ENCODE data around the gene ASB3. TPM values are rescaled to one million over a fixed set of nuclear protein-coding genes. Genes with fewer than 3 reads are reported as not detected.
A peak's percentile ranks its signal among the peaks of the same experiment; 100 is the strongest.
"Not testable (repeated sequence)": the region's sequence is repeated elsewhere in the genome, so short reads cannot be mapped to it uniquely, and the experiment has no call there.

The ASB3 gene
- polyA plus RNA-seq, 1 donor, result 11.7 TPM

DNA sequence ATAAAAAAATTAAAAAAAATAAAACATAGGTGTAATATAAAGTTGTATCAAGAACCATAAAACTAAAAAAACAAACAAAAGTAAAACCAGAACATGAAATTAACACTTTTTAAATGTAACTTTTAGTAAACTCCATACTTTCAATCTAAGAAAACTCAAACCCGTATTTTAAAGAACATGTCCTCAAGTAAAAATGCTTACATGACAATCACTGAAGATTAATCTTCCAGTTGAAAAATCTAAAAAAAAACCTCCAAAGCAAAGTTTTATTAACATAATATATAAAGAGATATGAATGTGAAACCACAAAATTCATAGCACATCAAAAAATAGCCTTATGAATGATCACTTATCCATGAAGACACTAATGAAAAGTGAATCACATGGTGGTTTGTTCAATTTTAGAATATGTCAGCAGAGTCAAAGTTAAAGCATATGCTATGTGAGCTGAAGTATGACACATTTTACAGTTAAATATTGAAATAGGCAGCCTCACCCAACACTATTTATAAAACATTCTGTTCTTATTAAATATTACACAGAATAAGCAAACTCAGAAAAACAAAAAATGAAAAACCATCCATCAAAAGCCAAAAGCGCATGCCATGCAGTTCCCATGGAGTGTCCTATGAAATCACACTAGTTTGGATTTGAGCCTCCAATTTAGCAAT is 42.2 kb downstream of the ASB3 start:
- Histone ChIP-seq H3K4me3 (ENCODE audit: low read length) (no peak overlapping the region), H3K27ac (ENCODE audit: low read length) (no peak overlapping the region), H3K4me1 (ENCODE audit: control insufficient read depth, insufficient read depth, low read length) (no peaks in the 10 kb centered on the region), H3K9me3 (ENCODE audit: control insufficient read depth, low read depth, low read length) (no peaks in the 10 kb centered on the region), H3K36me3 (ENCODE audit: control insufficient read depth, insufficient read depth, low read length) (peaks cover 10% of the 10 kb centered on the region), H3K27me3 (ENCODE audit: control insufficient read depth, insufficient read depth, low read length) (no peaks in the 10 kb centered on the region)
- DNase-seq, result no peak
- WGBS (ENCODE audit: insufficient coverage, low lambda C conversion rate), result 100% methylated on average over 1 of the region's 2 CpGs

DNA sequence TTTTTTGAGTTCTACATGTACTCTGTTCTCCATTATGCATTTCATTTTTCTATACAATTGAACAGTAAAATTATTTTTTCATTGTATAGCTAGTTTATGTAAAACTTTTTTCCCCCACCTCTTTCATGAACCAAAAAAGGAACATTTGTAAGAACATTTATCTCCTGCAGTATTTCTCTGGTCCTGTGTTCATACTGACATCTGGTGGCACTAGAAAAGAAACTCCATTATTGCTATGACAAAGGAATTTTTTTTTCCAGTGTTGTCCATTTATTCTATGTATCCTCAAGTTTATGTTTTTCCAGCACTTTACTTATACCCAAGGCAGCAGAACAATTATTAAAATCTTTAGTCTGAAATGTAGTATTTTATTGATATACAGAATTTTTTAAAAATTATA is 46.6 kb downstream of the ASB3 start:
- Histone ChIP-seq H3K4me3 (ENCODE audit: low read length) (no peak overlapping the region), H3K36me3 (ENCODE audit: control insufficient read depth, insufficient read depth, low read length) (peaks cover 8% of the 10 kb centered on the region), H3K27me3 (ENCODE audit: control insufficient read depth, insufficient read depth, low read length) (no peaks in the 10 kb centered on the region), H3K27ac (ENCODE audit: low read length) (no peak overlapping the region), H3K9me3 (ENCODE audit: control insufficient read depth, low read depth, low read length) (no peaks in the 10 kb centered on the region), H3K4me1 (ENCODE audit: control insufficient read depth, insufficient read depth, low read length) (no peaks in the 10 kb centered on the region)
- no peak for DNase-seq

DNA sequence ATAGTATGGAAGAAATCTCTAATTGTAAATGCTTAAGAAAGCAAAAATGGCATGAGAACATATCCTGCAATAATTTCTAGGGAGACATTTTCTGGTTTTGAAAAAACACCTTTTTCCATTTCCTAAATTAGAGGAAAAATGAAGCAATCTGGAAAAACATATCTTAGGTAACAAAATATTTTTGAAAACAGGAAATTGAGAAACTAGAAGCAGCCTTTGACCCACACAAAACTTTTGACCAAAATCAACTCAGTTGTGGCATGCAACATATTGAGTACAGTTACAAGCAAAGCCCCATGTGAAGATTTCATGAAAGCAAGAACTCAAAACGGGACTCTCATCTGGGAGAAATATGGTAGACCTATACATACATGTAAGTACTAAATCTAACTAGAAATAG is 47.7 kb downstream of the ASB3 start:
- no peak overlapping the region for H3K27ac ChIP-seq (ENCODE audit: low read length)
- no peak for DNase-seq
- peaks cover 9% of the 10 kb centered on the region for H3K36me3 ChIP-seq (ENCODE audit: control insufficient read depth, insufficient read depth, low read length)
- no peaks in the 10 kb centered on the region for H3K9me3 ChIP-seq (ENCODE audit: control insufficient read depth, low read depth, low read length)
- no peaks in the 10 kb centered on the region for H3K27me3 ChIP-seq (ENCODE audit: control insufficient read depth, insufficient read depth, low read length)
- H3K4me3 ChIP-seq (ENCODE audit: low read length), result no peak overlapping the region
- no CpG with 5 or more reads among the region's 1 CpG for WGBS (ENCODE audit: insufficient coverage, low lambda C conversion rate)
- no peaks in the 10 kb centered on the region for H3K4me1 ChIP-seq (ENCODE audit: control insufficient read depth, insufficient read depth, low read length)

DNA sequence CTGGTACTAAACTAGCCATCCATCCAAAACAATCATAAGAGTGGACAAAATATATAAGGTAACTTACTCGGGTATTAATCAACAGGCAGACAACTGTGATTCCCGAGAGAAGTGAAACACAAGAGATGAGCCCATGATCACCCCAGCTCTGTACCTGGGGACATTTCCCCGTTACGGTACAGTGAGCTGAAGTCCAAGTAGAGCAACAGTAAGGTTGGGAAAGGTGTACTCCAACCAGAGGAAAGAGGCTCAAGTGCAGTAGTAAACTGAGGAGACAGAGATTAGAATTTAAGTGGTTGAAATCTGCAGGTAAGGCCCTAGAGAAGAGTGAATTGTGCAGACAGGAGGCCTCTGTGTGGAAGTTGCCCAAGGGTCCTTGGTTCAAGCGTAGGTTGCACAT is 49.7 kb downstream of the ASB3 start:
- no peak overlapping the region for H3K27ac ChIP-seq (ENCODE audit: low read length)
- 90% methylated on average over 2 of the region's 5 CpGs for WGBS (ENCODE audit: insufficient coverage, low lambda C conversion rate)
- peaks cover 8% of the 10 kb centered on the region for H3K36me3 ChIP-seq (ENCODE audit: control insufficient read depth, insufficient read depth, low read length)
- no peaks in the 10 kb centered on the region for H3K27me3 ChIP-seq (ENCODE audit: control insufficient read depth, insufficient read depth, low read length)
- H3K4me1 ChIP-seq (ENCODE audit: control insufficient read depth, insufficient read depth, low read length), result no peaks in the 10 kb centered on the region
- no peak overlapping the region for H3K4me3 ChIP-seq (ENCODE audit: low read length)
- DNase-seq, result peak in 1 of 2 donors; percentile 2
- H3K9me3 ChIP-seq (ENCODE audit: control insufficient read depth, low read depth, low read length), result no peaks in the 10 kb centered on the region

DNA sequence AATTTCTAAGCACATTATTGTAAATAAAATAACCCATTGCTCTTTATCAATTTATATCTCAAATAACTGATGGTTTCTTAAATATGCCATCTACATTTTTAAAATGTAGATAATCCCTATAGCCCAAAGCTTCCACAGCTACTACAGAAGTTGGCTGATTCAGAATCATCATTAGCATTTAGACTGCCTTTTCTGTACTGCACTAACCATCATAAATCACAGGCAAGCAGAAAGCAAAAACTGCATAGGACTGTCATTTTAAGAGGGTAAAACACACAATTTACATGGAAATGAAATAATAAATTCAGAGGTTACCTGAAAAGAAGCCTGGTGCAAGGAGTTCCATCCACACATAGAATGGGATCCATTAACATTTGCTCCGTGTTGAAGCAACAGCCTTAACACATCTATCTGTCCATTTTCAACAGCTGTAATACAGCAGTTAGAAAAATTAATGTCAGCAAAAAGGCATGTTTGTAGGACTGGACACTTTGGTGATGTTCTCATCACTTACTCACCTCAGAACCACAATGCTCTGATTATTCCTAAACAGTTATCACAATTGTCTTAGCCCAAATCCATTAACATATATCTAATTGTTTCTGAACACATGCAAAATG is 57.5 kb downstream of the ASB3 start:
- Histone ChIP-seq H3K4me1 (ENCODE audit: control insufficient read depth, insufficient read depth, low read length) (no peaks in the 10 kb centered on the region), H3K27me3 (ENCODE audit: control insufficient read depth, insufficient read depth, low read length) (no peaks in the 10 kb centered on the region), H3K36me3 (ENCODE audit: control insufficient read depth, insufficient read depth, low read length) (peaks cover 11% of the 10 kb centered on the region), H3K9me3 (ENCODE audit: control insufficient read depth, low read depth, low read length) (no peaks in the 10 kb centered on the region), H3K4me3 (ENCODE audit: low read length) (no peak overlapping the region), H3K27ac (ENCODE audit: low read length) (no peak overlapping the region)
- DNase-seq, result no peak
- no CpG with 5 or more reads among the region's 1 CpG for WGBS (ENCODE audit: insufficient coverage, low lambda C conversion rate)

DNA sequence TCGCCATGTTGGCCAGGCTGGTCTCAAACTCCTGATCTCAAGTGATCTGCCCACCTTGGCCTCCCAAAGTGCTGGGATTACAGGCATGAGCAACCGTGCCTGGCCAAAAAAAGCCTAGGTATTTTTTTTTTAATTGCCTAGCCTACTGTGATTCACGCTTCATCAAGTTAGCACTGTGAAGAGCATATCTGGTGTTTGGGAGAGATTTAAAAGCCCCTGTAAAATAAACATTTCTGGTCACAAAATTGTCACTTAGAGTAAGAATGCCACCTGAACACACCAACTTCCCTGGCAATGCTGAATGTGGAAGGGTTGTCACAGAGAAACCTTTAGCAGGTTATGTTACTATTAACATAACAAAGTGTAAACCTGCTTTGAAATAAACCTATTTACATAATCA is 58.8 kb downstream of the ASB3 start:
- Histone ChIP-seq H3K36me3 (ENCODE audit: control insufficient read depth, insufficient read depth, low read length) (peaks cover 8% of the 10 kb centered on the region), H3K27ac (ENCODE audit: low read length) (no peak overlapping the region), H3K4me1 (ENCODE audit: control insufficient read depth, insufficient read depth, low read length) (no peaks in the 10 kb centered on the region), H3K9me3 (ENCODE audit: control insufficient read depth, low read depth, low read length) (no peaks in the 10 kb centered on the region), H3K4me3 (ENCODE audit: low read length) (no peak overlapping the region), H3K27me3 (ENCODE audit: control insufficient read depth, insufficient read depth, low read length) (no peaks in the 10 kb centered on the region)
- WGBS (ENCODE audit: insufficient coverage, low lambda C conversion rate), result no CpG with 5 or more reads among the region's 3 CpGs
- DNase-seq, result no peak

DNA sequence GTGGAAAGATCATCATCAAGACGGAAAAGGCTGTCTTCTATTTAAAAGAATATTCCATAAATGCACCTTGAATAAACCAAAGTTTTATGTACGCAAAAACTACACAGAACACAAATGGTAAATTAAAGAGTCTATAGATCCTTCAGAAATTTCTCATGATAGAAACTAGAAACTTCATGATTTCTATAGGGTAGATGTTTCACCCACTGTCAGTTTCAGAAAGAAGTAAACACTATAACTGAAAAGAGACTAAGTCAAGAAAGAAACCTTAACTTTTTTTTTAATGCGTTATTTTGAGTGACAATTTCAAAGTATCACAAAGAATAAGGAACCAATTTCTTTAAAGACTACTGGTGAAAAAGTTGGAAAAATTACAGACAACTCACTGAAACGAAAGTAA is 61.1 kb downstream of the ASB3 start:
- H3K4me1 ChIP-seq (ENCODE audit: control insufficient read depth, insufficient read depth, low read length), result no peaks in the 10 kb centered on the region
- H3K36me3 ChIP-seq (ENCODE audit: control insufficient read depth, insufficient read depth, low read length), result peaks cover 6% of the 10 kb centered on the region
- WGBS (ENCODE audit: insufficient coverage, low lambda C conversion rate), result 100% methylated on average over 3 of the region's 4 CpGs
- H3K27ac ChIP-seq (ENCODE audit: low read length), result no peak overlapping the region
- no peaks in the 10 kb centered on the region for H3K27me3 ChIP-seq (ENCODE audit: control insufficient read depth, insufficient read depth, low read length)
- no peaks in the 10 kb centered on the region for H3K9me3 ChIP-seq (ENCODE audit: control insufficient read depth, low read depth, low read length)
- DNase-seq, result no peak
- H3K4me3 ChIP-seq (ENCODE audit: low read length), result no peak overlapping the region

DNA sequence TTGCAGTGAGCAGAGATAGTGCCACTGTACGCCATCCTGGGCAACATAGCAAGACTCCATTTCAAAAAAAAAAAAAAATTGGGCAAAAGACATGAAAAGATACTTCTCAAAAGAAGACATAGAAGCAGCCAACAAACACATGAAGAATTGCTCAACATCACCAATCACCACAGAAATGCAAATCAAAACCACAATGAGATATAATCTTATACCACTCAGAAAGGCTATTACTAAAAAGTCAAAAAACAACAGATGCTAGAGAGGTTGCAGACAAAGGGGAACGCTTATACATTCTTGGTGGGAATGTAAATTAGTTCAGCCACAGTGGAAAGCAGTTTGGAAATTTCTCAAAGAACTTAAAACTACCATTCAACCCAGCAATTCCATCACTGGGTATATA is 62.2 kb downstream of the ASB3 start:
- H3K36me3 ChIP-seq (ENCODE audit: control insufficient read depth, insufficient read depth, low read length), result peaks cover 2% of the 10 kb centered on the region
- H3K27ac ChIP-seq (ENCODE audit: low read length), result no peak overlapping the region
- no peaks in the 10 kb centered on the region for H3K27me3 ChIP-seq (ENCODE audit: control insufficient read depth, insufficient read depth, low read length)
- no peak overlapping the region for H3K4me3 ChIP-seq (ENCODE audit: low read length)
- no peaks in the 10 kb centered on the region for H3K9me3 ChIP-seq (ENCODE audit: control insufficient read depth, low read depth, low read length)
- no peak for DNase-seq
- WGBS (ENCODE audit: insufficient coverage, low lambda C conversion rate), result no CpG with 5 or more reads among the region's 2 CpGs
- no peaks in the 10 kb centered on the region for H3K4me1 ChIP-seq (ENCODE audit: control insufficient read depth, insufficient read depth, low read length)

DNA sequence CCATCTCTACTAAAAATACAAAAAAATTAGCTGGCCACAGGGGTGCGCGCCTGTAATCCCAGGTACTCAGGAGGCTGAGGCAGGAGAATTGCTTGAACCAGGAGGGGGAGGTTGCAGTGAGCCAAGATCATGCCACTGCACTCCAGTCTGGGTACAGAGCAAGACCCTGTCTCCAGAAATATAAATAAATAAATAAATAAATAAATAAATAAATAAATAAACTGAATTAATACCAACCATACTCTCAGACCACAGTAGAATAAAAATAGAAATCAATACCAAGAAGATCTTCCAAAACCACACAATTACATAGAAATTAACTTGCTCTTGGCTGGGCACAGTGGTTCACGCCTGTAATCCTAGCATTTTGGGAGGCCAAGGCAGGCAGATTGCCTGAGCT is 65.8 kb downstream of the ASB3 start:
- not testable (repeated sequence) for H3K4me3 ChIP-seq (ENCODE audit: low read length); H3K27ac ChIP-seq (ENCODE audit: low read length); H3K36me3 ChIP-seq (ENCODE audit: control insufficient read depth, insufficient read depth, low read length); H3K27me3 ChIP-seq (ENCODE audit: control insufficient read depth, insufficient read depth, low read length); H3K9me3 ChIP-seq (ENCODE audit: control insufficient read depth, low read depth, low read length); H3K4me1 ChIP-seq (ENCODE audit: control insufficient read depth, insufficient read depth, low read length); DNase-seq
- WGBS (ENCODE audit: insufficient coverage, low lambda C conversion rate), result no CpG with 5 or more reads among the region's 3 CpGs

DNA sequence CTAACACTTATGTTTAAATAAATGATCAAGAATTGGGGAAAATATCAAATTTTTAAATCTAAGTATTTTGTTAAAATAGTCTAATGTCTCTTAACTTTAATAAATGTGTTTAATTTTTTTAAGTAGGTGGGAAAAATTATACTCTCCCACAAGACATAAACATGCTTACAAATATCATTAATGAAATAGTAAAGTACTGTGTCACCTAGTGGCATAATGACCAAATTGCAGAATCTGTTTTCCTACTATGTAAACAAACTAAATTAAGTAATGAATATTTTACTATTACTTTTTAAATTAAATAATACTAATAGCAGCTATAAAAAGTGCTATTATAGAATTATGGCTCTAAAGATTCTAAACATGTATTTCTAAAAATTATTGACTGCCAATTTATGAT is 71.2 kb downstream of the ASB3 start:
- no peaks in the 10 kb centered on the region for H3K4me1 ChIP-seq (ENCODE audit: control insufficient read depth, insufficient read depth, low read length)
- peaks cover 19% of the 10 kb centered on the region for H3K36me3 ChIP-seq (ENCODE audit: control insufficient read depth, insufficient read depth, low read length)
- peaks cover 4% of the 10 kb centered on the region for H3K9me3 ChIP-seq (ENCODE audit: control insufficient read depth, low read depth, low read length)
- H3K27ac ChIP-seq (ENCODE audit: low read length), result no peak overlapping the region
- no peak for DNase-seq
- no peaks in the 10 kb centered on the region for H3K27me3 ChIP-seq (ENCODE audit: control insufficient read depth, insufficient read depth, low read length)
- H3K4me3 ChIP-seq (ENCODE audit: low read length), result no peak overlapping the region

DNA sequence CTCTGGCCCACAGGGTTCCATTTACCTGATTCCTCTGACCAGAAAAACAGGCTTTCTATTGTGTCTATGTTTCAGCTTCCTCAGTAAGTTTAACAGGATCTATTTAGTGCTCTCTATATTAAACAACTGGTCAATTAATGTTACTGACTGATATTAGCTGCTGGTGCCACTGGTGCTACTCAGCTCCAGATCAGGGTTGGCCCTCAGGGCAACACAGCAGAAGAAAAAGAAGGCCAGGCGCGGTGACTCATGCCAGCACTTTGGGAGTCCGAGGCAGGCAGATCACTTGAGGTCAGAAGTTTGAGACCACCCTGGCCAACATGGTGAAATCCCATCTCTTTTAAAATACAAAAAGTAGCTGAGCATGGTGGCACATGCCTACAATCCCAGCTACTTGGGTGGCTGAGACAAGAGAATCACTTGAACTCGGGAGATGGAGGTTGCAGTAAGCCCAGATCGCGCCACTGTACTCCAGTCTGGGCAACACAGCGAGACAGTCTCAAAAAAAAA is 75.4 kb downstream of the ASB3 start:
- Histone ChIP-seq H3K9me3 (ENCODE audit: control insufficient read depth, low read depth, low read length) (peaks cover 13% of the 10 kb centered on the region), H3K36me3 (ENCODE audit: control insufficient read depth, insufficient read depth, low read length) (peaks cover 41% of the 10 kb centered on the region), H3K4me1 (ENCODE audit: control insufficient read depth, insufficient read depth, low read length) (no peaks in the 10 kb centered on the region), H3K27me3 (ENCODE audit: control insufficient read depth, insufficient read depth, low read length) (no peaks in the 10 kb centered on the region), H3K27ac (ENCODE audit: low read length) (no peak overlapping the region), H3K4me3 (ENCODE audit: low read length) (no peak overlapping the region)
- no peak for DNase-seq
- WGBS (ENCODE audit: insufficient coverage, low lambda C conversion rate), result no CpG with 5 or more reads among the region's 7 CpGs

Measured in large intestine (tissue), 3 donors.